Measurements from ENCODE around the gene TMEM87B.

GRCh38 chr2:112085375-112085730 lies 30.3 kb downstream of the TMEM87B start:
- TF ChIP-seq CTCF (IDR thresholded peaks at IDR 0.05), result no peak
- no peak for TF ChIP-seq POLR2A (IDR thresholded peaks at IDR 0.05)

Data from adrenal gland (tissue), 5 donors.